Loucy (cell line): Measurements from ENCODE around the gene TMEM132D.

Experiments used
- CTCF ChIP-seq: fragments of 200-600 bp; sonication (generic); conservative IDR thresholded peaks from 2 replicates; pipeline ENCODE4 v1.5.1; 2014; ENCODE audit warnings: mild to moderate bottlenecking, antibody characterized with exemption, low read length
- EZH2phosphoT487 ChIP-seq: fragments of 200-600 bp; IDR thresholded peaks from 2 replicates; pipeline ENCODE4 v1.6.1; 2018; ENCODE audit warnings: antibody characterized with exemption, mild to moderate bottlenecking, moderate library complexity, borderline replicate concordance

- no peak for TF ChIP-seq CTCF
- no peak for TF ChIP-seq EZH2phosphoT487
Measured at GRCh38 chr12:129854591-129854990, 49.2 kb downstream of the TMEM132D start.
